GM18526 (cell line): ENCODE data around the gene KIF11.

Source experiments
- POLR2A ChIP-seq: IDR thresholded peaks from 3 replicates; pipeline ENCODE4 v1.6.1; 2011; ENCODE audit not compliant: insufficient read length; ENCODE audit errors: extremely low read depth

The KIF11 gene

DNA sequence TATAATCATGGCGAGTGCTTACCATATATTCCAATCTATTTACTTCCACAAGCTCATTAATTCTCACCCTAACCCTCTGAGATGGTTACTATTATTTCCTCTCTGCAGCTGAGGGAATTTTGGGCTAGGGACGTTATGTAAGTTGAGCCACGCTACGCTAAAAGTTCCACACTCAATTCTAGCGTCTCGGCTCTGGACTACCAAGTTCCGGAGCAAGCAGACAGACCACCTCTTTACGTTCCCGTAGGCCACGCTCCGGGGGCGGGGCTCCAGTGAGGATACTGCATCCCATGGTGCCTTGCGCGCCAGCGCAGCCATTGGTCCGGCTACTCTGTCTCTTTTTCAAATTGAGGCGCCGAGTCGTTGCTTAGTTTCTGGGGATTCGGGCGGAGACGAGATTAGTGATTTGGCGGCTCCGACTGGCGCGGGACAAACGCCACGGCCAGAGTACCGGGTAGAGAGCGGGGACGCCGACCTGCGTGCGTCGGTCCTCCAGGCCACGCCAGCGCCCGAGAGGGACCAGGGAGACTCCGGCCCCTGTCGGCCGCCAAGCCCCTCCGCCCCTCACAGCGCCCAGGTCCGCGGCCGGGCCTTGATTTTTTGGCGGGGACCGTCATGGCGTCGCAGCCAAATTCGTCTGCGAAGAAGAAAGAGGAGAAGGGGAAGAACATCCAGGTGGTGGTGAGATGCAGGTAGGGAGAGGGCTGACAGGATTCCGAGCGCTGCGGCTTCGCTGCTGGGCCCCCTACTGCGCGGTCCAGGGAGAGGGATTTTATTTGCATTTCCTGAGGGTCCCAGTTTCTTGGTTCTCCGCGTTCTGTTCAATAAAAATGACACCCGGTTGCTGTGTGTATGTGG is at the start of gene KIF11:
Gene KIF11, plus strand, starts transcription at position 370 of the 858 bp plus-strand sequence. Its CDS starts 246 bp downstream, at position 616.
- TF ChIP-seq POLR2A: peak; percentile 95

DNA sequence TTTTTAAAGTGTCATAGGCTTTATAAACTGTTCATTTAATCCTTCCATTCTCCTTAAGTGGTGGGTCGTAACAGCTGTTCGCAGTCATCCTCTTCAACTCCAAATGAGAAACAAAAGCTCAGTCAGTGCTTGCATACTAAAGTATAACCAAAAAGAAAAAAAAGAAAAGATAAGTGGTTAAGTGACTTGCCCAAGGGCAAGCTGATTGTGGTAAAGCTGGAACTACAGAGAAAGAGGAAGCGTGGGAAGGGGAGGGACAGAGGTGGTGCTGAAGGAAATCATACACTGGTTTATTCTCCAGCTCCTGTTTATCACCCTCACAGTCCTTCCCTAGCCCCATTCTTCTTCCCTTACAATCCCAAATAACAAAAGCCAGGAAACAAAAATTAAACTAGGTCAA is 48.6 kb upstream of the KIF11 start:
- TF ChIP-seq POLR2A: no peak

DNA sequence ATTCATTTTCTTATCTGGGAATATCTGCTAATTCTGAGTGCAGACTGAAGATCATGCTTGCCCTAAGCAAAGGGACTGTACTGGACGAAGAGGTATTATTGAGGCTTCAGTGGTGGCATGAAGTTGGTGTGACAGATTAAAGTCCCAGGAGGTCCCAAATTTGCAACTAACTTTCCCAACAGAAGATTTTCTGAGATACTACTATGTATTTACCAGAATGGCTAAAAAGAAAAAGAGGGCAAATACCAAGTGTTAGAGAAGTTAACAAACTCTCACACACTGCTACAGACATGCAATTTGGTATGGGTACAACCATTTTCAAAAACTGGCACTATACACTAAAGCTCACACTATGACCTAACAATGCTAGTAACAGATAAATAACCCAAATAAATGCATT is 47.4 kb upstream of the KIF11 start:
- TF ChIP-seq POLR2A: no peak

DNA sequence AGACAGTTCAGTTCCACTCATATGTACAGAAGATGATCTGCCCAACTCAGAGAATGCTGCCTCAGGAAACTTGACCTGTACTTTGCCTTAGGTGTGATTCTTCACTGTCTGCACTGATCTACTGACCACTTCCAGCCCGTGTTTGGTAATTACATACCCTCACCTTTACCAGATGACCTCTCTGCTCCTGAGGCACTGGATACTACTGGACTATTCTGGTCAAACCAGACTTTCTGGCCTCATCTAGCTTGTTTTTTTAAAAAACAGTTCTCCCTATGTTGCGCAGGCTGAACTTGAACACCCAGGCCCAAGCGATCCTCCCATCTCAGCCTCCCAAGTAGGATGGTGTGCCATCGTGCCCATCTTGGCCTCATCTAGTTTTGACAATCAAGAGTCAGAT is 45.3 kb upstream of the KIF11 start:
- TF ChIP-seq POLR2A: no peak

DNA sequence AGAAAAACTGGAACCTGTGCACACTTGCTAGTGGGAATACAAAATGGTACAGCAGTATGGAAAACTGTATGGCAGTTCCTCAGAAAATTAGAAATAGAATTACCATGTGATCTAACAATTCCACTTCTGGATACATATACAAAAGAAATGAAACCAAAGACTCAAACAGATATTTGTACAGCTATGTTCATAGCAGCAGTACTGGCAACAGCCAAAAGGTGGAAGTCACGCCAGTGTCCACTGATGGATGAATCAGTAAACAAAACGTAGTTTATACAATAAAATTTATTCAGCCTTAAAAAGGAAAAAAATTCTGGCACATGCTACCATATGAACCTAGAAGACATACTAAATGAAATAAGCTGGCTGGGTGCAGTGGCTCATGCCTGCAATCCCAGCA is 42.0 kb upstream of the KIF11 start:
- TF ChIP-seq POLR2A: no peak

DNA sequence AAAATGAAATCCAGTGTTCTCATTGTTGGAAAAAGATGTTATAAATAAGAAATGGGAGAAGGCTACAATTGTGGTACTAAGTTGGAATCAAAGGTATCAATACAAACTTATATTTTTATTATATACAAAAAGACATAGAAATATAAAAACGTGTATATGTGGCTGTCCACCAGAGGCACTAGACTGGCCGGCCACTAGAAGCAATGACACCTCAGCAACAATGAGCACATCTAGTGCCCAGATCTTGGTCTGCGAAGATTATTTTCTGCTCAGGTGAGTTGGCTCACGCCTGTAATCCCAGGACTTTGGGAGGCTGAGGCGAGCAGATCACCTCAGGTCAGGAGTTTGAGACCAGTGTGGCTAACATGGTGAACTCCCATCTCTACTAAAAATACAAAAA is 40.6 kb upstream of the KIF11 start:
- no peak for TF ChIP-seq POLR2A

DNA sequence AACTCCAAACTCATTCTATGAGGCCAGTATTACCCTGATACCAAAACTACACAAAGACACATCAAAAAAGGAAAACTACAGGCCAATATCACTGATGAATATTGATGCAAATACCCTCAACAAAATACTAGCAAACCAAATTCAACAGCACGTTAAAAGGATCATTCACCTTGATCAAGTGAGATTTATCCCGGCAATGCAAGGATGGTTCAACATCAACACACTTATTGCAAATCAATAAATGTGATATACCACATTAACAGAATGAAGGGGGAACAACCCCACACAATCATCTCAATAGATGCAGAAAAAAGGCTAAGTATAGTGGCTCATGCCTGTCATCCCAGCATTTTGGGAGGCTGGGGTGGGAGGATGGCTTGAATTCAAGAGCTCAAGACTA is 39.0 kb upstream of the KIF11 start:
- no peak for TF ChIP-seq POLR2A

DNA sequence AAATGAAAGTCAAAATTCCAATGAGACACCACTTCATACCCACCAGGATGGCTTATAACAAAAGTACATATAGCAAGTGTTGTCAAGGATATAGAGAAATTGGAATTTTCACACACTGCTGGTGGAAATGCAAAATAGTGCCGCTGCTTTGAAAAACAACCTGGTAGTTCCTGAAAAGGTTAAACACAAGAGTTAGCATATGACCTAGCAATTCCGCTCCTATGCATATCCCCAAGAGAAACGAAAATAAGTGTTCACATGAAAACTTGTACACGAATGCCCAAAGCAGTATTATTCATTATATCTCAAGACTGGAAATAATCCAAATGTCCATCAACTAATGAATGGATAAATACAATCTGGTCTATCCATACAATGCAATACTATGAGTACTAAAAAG is 33.9 kb upstream of the KIF11 start:
- no peak for TF ChIP-seq POLR2A

DNA sequence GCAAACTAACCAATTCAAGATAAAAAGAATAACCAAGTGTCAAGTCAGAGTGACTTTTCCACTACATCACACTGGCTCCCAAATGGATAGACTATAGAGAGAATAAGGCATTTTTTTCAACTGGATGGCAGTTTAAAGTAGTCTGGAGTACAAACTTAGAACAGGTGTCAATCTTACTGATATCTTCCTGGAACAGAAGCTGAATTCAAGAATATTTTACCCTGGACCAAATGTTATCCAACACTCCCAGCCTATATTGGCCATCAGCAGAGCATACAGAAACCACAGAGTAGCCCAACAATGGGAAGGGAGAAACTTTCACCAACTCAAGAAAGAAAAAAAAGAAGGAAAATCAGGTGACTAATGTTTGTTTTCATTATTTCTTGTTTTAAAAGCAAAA is 30.5 kb upstream of the KIF11 start:
- TF ChIP-seq POLR2A: no peak

DNA sequence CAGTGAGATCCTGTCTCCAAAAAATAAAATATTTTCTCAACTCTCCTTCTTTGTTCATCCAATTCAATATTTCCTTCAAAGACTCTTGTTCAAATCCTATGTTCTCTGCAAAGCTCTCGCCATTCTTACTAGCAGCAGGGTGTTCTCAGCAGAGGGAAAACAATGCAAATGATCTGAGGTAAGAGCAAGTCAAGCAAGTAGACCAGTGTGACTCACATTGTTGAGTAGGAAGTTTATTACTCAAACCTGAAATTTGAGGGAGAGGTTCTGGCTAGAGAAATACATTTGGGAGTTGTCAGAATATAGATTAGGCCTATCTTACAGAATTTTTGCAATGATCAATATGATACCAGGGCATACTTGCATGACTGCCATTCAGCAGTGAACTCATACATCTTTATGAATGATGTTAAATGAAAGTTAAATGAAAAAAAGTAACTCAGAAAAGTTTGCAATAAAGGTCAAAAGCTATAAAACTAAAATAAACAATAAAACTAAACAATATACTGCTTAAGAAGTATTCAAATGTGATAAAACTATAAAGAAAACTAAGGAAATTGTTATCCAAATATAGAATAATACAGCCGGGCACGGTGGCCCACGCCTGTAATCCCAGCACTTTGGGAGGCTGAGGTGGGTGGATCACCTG is 24.9 kb upstream of the KIF11 start:
- no peak for TF ChIP-seq POLR2A

DNA sequence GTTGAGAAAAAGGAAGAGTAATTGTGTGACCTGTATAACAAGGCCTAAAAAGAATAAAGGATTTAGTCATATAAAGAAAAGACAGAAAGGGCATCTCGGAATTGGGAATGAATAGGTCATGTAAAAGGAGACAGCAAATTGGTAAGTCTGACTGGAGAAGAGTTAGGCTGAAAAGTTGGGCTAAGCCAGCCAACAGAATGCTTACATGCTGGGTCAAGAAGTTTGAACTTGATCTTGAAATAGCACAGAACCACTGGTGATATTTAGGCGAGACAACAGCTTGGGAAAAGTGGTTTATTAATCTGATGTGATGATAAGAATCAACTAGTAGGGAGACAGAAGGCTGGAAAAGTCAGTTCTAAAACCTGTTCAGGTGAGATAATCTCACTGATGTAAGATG is 23.9 kb upstream of the KIF11 start:
- no peak for TF ChIP-seq POLR2A

DNA sequence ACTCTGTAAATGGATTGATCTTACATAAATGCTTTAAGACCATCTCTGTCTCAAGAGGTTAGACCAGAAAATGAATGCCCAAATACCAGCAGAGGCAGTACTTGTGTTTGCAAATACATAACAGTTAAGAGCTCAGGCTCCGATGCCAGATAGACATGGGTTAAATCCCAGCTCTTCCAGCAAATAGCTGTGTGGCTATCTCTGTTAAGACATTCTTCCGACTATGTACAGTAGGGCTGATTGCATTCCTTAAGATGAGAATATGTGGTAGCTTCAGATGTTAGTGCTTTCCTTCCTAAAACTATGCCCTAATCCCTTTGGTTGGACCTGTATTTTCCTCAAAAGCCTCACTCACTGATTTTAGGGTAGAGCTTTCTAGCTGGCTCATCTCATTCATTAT is 21.3 kb upstream of the KIF11 start:
- no peak for TF ChIP-seq POLR2A

DNA sequence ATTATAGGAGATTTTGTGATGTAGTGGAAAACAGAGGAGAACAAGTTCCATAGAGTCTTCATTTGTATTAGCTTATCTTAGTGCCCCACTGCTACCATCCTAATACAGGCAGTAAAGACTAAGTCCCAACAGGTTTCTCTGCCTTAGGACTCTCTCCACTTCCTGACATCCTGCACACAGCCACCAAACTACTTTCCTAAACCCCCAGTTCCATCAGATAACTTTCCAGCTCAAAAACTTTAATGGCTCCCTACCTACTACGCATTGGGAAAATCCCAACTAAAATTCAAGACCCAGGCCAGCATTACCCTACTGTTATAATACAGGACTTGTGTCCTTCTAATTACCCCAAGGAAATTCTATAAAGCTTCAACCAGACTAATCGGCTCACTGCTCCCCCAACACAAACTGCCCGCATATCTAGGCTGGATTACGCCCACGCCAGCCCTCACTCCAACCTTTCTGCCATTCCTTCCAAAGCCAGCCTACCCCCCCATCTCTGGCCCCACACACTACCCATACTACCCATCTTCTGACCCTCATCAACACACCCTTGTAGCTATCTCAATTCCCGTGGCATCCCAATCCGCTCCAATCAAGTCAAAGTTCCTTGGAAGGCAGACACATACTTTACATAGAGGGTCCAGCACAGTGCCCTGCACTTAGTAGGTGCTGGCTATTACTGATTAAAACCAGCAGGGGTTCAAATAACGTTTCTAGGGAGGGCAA is 20.4 kb upstream of the KIF11 start:
- no peak for TF ChIP-seq POLR2A

DNA sequence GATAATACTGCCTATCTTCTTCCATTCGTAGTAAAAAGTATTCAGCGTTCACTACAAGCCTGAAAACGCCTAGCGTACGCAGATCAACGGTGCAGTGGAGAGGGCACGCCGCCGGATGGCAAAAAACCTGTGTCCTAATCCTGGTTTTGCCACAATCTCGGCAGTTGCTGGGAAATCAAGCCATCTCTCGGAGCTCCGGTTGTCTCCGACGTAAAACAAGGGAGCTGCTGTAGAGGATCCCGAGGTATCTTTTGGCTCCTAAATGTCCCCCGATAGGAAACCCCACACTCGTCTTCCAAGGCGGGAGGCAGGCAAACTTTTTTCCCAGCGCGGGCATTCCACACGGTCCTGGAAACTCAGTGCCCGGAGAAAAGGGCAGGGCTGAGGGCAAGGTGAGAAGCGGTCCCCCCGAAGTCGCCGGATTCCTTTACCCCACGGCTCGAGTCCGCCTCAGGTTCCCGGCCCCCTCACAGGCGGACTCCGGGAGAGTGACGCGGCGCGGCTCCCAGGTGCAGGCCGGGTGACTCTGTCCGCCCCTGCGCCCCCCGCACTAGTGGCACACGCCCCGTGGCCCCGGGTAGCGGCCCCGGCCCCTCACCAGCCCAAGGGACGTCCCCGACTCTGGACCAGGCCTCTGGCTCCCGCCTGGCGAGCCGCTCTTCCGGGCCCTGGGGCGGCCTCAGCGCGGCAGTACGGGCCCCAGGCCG is 19.7 kb upstream of the KIF11 start:
- no peak for TF ChIP-seq POLR2A

DNA sequence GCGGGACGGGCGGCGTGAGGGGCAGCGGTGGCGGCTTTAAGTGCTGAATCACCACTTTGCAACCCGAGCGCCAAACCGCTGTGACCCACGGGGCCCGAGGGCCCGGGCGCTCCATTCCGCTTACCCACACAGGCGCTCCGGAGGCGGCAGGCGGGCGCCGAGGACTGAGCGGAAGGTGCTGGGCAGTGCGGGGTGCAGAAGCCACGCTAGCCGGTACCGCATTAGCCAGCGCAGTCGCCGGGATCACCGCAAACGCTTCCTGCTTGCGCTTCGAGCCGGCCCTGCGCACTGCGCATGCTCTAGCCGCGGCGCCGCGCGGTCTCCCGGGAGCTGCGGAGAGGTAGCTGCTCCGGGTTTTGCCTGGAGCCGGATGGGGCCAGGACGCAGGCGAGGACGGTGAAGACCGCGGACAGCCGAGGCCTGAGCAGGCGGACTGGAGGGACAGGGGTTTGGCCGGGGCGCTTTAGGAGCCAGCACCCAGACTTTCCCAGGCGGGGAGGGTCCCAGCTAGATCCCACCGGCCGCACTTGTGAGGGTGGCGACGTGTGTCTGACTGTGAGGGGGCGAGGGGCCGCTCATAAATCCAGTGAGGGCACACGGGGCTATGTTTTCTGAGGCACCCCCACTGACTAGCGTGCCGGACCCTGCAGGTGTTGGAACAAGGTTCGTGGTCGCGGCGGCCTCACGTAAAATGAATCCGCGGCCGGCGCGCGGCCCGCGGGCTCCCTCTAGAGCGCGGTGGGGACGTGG is 19.0 kb upstream of the KIF11 start, which contains the start of gene IDE:
Gene IDE, minus strand, starts transcription at position 296 of the 750 bp plus-strand sequence. Its CDS starts 74 bp downstream, at position 222.
- peak; percentile 78 for TF ChIP-seq POLR2A
